IPS-18c (cell line): ENCODE measurements around the gene MEGF11.

ENCODE experiments used
- H3K4me3 ChIP-seq: 2 replicates; pipeline ENCODE4 v1.7.0; 2013; ENCODE audit warnings: low read depth, mild to moderate bottlenecking, low read length, moderate library complexity; ENCODE audit not compliant: insufficient read depth
- H3K9me3 ChIP-seq: one replicate; pipeline ENCODE4 v1.6.1; 2013; ENCODE audit warnings: mild to moderate bottlenecking, low read length, moderate library complexity; ENCODE audit not compliant: control insufficient read depth, insufficient read depth

Gene MEGF11

DNA sequence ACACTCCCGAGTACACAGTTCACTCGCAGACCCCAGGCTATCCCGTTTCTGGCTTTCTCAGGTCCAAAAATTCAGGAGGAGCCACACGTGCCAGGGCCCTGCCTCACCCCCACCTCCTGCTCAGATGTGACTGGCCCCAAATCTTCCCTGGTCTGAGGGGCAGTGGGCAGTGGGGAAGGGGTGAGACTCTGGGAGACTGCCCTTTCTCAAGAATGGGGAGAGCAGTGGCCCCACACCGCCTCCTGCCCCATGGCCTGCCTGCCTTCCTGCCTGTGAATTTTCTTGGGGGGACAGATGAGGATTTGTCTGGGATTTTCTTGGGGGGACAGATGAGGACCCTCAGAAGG, 174.6 kb downstream of the MEGF11 start:
- Histone ChIP-seq H3K9me3 (no peaks in the 10 kb centered on the region), H3K4me3 (no peak overlapping the region)

DNA sequence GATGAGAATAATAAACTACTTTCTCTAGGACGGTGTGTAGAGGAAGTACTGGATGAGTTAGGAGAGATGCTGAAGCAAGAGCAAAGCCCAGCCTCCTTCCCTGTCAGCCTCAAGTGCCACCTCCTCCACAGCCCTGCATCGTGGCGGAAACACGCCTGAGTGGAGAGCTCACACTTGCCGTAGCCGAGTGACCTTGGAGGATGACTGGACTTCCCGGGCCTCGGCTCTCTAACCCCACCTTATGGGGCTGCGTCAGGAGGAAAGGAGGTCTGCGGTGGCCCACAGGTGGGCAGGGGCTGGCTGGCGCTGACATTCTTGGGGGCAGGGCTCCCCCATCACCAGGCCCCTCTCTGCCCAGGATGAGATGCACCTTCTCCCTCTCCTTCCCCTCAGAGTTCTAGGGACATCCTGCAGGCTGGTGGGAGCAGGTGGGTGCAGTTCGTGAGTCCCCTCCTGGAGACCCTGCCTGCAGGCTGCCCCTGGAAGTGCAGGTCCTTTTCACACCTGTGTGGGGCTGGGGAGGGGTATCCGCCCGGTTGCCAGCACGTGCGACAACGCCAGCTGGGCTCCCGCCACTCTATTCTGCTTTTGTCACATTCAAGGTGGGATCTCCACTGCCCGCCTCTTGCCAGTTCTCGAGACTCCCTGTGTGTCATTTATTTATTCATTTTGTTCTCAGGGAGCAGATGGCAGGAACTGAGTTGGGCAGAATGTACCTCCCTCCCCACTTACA, 175.2 kb downstream of the MEGF11 start:
- Histone ChIP-seq H3K4me3 (no peak overlapping the region), H3K9me3 (no peaks in the 10 kb centered on the region)

DNA sequence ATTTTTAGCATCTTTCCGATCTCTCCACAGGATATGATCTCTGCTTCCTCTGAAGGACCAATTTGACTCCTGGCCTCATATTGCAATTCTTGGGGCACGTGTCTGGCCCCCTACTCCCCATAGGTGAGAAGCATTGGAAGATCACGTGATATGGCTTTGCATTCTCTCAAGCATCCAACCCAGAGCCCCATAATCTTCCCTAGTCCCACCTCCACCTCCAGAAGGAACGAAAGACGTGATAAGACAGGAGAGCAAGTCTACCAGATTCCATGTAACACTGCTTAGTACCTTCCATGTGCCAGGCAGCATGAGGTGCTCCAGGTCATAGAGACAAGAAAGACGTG, 176.3 kb downstream of the MEGF11 start:
- no peak overlapping the region for H3K4me3 ChIP-seq
- no peaks in the 10 kb centered on the region for H3K9me3 ChIP-seq

DNA sequence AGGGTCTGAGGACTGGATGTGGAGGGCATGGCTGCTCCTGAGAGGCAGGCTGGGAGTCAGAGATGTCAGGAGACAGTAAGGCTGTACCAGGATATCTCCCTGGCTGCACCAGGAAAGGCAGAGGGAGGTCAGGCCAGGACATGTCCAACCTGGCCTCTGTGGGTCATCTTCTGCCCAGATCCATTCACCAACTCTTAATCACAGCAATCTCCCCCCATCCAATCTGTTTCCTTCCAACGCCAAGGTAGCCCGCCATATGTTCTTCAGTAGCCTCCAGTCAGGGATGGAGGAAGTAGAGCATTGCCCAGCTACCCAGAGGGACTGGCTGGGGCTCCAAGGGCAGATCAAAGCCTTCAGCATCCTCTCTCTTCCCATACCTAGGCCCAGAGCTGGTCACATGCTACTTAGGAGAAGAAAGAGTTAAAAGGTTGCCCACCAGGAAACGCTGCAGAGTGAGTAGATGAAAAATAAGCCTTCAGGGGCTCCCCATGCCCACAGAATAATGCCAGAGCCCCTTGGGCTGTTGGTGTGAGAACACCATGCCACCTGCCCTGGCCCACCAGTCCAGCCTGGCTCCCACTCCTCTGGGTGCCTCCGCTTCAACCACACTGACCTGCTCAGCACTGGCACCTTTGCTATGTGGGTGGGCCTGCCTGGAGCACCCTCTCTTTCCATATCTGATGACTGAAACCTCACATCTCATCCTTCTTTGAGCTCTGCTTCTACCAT, 176.8 kb downstream of the MEGF11 start:
- no peak overlapping the region for H3K4me3 ChIP-seq

DNA sequence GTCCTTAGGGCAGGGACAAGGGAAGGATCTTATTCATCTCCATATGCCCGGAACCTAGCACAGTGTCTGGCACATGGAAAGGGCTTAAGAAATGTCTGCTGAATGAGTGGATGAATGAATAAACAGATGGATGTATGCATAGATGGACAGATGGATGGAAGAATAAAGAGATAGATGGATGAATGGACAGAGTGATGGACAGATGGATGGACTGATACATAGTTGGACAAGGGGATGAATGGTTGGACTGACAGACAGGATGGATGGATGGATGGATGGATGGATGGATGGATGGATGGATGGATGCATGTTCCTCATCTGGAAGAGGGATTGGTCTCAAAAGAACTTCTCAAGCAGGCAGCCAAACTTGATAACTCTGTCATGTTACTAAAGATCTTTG, 177.6 kb downstream of the MEGF11 start:
- H3K9me3 ChIP-seq: no peaks in the 10 kb centered on the region

More for the DNA sequence above, 176.8 kb downstream of the MEGF11 start:
- no peaks in the 10 kb centered on the region for H3K9me3 ChIP-seq

DNA sequence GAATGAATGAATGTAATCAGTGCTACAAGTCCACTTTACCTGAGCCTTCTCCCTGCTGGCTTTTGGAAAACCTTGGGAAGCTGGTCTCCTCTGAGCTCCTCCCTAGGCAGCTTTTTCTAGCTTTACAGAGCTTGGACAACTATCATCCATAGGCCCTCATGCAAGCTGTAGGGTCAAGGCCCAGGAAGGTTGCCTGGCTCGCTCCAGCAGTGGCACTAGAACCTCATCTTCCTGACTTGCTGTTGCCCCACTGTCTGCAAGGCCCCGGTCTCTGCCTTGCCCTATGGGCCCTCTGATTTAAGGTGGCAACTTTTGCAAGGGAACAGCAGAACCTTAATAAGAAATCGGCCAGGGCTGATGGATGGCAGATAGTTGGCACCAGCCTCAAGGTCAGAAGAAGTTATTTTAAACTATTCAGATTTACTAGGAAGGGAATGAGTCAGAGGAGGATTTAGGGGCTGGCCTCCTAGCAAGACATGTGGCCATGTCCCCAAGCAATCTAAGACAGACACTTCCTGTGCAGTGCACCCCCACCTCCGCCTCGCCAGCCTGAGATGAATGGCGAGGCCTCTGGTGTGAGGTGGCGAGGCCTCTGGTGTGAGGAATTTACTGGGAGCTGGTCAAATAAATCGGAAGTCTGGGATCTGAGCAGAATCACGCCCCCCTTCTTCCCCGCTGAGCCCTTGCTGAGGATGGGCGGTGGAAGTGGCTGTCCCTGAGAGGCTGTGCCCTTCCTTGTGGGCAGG, 180.8 kb downstream of the MEGF11 start:
- no peak overlapping the region for H3K4me3 ChIP-seq
- no peaks in the 10 kb centered on the region for H3K9me3 ChIP-seq

More for the DNA sequence above, 177.6 kb downstream of the MEGF11 start:
- no peak overlapping the region for H3K4me3 ChIP-seq

DNA sequence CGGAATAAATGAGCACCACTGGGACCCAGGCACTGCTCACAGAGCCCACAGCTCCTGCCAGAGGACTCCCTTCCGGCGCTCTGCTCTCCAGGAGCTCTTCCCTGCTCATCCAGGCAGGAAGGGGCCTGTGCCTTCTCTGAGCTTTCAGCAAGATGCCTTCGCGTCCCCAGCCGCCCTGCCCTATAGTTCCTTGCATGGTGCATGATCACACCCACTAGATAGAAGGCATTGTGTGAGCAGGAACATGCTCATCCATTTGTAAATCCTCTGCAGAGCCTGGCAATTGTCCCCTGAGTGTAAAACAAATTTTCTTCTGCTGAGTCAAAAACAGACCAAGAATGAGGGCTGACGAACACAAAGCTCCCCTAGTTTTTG, 181.6 kb downstream of the MEGF11 start:
- no peak overlapping the region for H3K4me3 ChIP-seq
- no peaks in the 10 kb centered on the region for H3K9me3 ChIP-seq

DNA sequence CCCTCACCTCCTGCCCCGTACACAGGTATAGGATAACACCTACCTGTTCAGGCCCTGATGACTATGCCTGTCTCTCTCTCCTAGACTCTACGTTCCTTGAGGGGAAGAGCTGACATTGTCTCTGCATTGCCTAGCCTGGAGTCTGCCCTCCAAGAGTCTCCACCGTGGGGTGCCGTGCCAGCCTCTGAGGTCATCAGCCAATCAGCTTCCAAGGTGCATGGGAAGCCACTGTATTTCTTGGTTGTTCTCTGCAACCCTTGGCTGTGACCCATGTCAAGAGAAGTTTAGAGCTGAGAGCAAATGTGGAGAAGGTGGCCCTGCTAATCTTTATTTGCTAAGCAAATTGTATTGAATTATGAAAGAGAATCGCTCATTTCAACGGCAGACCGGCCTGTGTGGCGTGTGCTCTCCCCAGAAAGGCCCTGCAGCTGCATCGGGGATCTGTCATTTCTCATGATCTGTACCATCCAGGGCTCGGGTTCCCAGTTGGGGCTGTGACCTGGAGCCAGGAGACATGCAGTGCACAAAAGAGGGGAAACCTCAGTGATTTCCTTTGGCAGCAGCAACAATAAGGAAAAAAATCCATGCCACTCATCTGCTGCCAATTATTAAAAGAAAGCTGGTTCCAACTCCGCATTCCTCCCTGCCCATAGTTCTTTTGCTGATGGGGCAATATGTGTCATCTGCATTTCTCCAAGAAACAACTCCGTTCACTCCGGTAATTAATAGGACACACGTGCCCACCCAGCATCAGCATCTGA, 182.2 kb downstream of the MEGF11 start:
- Histone ChIP-seq H3K4me3 (no peak overlapping the region), H3K9me3 (no peaks in the 10 kb centered on the region)

DNA sequence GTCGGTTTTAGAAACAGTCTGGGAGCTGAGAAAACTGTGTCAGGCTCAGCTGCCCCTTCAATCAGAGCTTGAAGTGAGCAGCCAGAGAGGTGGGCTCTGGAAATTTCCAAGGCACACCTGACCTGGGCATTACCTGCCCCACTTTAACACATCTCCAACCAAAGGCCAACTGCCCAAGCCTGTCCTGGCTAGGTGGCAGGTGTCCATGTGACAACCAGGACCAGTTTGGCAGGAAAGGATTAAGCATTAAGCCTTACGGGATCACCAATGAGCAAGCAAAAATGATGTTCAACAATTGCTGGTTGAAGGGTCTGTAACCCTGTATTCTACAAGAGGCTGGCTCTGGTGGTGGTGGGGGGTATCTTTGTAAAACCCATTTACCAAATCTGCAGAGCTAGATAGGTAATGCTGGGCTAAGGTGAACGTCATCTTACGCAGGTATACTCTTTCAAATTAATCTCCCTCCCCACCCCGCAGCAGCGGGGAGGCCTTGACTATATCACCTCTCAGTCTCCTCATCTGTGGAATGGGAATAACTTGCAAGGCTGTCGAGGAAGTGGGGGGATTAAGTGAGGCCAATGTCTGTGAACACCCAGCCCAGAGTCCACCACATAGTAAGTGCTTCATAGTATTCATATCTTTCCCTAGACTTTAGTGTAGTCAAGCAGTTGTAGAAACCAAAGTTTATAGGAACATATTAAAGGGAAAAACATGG, 183.2 kb downstream of the MEGF11 start:
- Histone ChIP-seq H3K4me3 (no peak overlapping the region), H3K9me3 (no peaks in the 10 kb centered on the region)

DNA sequence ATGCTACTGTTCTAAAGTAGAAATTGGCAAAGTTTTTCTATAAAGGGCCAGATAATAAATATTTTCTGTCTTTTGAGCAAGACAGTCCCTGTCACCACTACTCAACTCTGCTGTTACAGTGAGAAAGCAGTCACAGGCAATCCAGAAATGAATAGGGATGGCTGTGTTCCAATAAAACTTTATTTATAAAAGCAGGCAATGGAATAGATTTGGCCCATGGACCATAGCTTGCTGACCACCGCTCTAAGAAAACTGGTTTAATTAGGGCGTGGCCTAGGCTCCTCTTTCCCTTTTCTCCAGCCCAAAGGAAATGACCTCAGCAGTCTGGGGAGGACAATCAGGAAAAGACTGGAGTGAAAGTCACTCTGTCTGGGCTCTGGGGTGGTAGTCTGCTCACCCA, 183.8 kb downstream of the MEGF11 start:
- H3K4me3 ChIP-seq: no peak overlapping the region
- no peaks in the 10 kb centered on the region for H3K9me3 ChIP-seq

DNA sequence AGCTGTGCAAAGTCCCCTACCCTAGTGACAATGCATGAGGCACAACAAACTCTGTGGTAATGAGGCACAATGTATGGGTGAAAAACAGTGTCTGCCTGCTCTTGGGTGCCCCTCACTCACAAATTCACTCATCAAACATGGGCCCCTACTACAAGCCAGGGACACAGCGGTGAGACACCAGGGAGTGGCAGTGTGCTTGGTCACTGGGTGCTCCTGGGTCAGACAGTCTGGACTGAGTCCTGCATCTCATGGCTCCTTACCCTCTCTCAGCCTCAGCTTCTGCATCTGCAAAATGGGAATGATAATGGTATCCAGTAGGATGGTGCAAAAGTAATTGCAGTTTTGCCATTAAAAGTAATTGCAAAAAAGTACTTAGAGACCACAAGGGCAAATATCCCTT, 184.7 kb downstream of the MEGF11 start:
- no peaks in the 10 kb centered on the region for H3K9me3 ChIP-seq
- H3K4me3 ChIP-seq: no peak overlapping the region

DNA sequence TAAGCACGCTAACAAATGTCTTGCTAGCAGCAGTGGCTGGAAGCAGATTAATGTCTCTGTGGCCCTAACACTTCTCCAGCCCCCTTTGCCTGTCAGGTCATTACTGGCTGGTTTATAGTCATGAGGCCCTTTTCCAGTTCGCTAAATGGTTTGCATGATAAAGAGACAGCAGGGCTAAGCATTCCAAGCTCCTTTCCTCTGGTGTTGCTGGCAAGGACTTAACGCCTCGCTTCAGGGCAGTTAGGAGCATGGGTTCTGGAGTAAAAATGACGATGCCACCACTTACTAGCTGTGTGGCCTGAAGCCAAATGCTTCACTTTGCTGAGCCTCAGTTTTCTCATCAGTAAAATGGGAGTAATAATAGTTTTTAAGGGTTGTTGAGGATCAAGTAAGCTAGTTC, 185.9 kb downstream of the MEGF11 start:
- no peak overlapping the region; the same call in 1 of the 2 replicates for H3K4me3 ChIP-seq
- no peaks in the 10 kb centered on the region for H3K9me3 ChIP-seq

DNA sequence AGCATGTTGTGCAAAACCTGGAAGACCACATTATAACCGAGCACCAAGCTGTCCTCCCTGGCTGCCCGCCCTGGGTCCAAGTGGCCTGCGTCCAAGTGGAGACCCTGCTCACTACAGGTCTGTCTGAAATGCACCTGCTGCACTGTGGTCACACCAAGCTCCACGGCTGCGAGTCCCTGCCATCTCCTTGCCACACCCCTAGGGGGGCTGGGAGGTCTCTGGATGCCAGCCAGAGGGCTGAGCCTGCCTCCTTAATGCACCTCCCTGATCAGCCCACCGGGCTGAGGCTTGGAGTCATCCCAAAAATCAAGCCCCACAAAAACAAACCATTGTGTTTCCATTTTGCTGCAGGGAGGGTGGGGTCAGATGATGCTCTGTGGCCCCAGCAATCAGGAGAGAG, 187.1 kb downstream of the MEGF11 start:
- Histone ChIP-seq H3K4me3 (no peak overlapping the region), H3K9me3 (no peaks in the 10 kb centered on the region)

DNA sequence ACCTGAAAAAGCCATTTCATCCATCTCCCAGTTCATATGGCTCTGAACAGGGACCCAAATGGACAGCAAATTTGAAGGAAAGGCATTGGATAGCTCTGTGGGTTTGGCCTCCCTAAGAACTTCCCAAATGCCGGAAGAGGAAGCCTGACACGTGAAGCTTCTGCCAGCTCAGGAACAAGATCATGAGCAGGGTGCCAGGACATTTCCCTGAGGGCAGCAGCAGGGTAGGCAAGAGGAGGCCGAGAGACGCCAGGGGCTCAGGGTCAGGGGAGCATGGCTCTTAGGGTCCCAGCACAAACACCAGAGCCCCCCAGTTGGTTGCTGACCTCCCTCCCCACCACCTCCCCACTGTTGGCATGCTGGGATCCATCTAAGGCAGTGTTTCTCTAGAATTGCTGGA, 187.5 kb downstream of the MEGF11 start:
- H3K4me3 ChIP-seq: no peak overlapping the region
- no peaks in the 10 kb centered on the region for H3K9me3 ChIP-seq

DNA sequence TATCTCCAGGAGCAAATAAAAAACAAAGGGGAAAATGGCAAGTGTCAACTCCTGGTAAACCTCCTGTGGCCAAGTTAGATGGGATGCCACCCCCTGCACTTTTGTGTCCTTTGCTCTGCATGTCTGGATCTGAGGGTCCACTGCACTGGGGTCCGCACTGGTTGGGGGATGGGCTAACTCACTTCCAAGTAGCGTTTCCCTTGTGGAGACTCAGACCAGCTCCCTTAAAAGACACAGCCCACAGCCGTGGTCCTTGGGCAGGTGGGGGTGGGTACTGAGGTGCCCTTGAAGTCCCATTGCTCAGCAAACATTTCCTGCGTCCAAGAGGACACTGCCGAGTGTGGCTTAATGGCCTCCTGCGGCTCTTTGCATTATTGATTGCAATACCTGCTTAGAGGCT, 188.2 kb downstream of the MEGF11 start:
- Histone ChIP-seq H3K9me3 (no peaks in the 10 kb centered on the region), H3K4me3 (no peak overlapping the region)

DNA sequence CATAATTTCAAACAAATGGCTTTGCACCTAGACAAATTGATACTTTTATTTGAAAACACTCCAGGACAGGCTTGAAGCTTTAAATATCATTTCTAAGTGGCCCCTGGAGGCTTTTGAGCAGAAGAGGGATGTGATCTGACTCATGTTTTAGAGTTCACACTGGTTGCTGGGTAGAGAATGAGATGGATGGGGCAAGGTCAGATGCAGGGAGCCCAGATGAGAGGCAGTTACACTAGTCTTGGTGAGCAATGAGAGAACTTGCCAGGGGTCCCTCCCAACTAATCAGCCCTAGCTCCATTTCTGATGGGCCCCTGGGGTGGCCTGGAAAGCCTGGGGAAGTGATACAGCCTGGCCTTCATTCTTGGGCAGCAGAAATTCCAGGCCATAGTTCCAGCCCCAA, 190.4 kb downstream of the MEGF11 start:
- H3K9me3 ChIP-seq: no peaks in the 10 kb centered on the region
- no peak overlapping the region for H3K4me3 ChIP-seq

DNA sequence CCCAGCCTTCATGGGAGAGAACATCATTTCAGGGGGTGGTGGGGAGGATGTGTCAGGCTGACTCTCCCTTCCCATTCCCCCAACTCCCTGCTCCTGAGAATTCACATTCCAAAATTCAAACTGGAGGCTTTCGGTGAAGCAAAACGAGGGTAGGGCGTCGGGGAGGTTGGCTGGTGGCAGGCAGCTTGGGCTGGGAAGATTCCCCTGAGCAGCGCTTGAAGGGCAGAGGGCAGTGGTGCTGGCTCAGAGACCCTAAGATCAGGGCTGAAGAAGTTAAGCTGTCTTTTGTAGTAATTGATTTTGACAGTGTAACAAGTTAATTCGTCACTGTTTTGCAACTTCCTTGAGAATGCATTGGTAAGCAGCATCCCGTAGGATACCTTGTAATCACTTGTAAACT, 196.5 kb downstream of the MEGF11 start:
- no peaks in the 10 kb centered on the region for H3K9me3 ChIP-seq

More for the DNA sequence above, 196.5 kb downstream of the MEGF11 start:
- no peak overlapping the region for H3K4me3 ChIP-seq
